HG02571 (cell line): Measurements from ENCODE around the gene OGFOD3.
"Not testable (repeated sequence)": the region's sequence is repeated elsewhere in the genome, so short reads cannot be mapped to it uniquely, and the experiment has no call there.

Experiments
- ATAC-seq: cut with Tn5 transposase; IDR thresholded peaks from one replicate; pipeline ENCODE4 v1.9.1; 2021; ENCODE audit warnings: mild to moderate bottlenecking, moderate library complexity; ENCODE audit not compliant: unreplicated experiment

OGFOD3 gene

GRCh38 chr17:82356845-82357355 is 61.5 kb downstream of the OGFOD3 start:
- ATAC-seq = no peak

GRCh38 chr17:82355770-82356427 is 62.5 kb downstream of the OGFOD3 start:
- ATAC-seq = no peak

- ATAC-seq = no peak
These were observed 63.5 kb downstream of the OGFOD3 start for GRCh38 chr17:82354804-82355308.

- no peak for ATAC-seq
These were observed 64.9 kb downstream of the OGFOD3 start for GRCh38 chr17:82353484-82353883.

GRCh38 chr17:82351713-82352488 is 66.5 kb downstream of the OGFOD3 start:
- peak; percentile 24 for ATAC-seq

GRCh38 chr17:82351254-82351712 is 67.1 kb downstream of the OGFOD3 start:
- ATAC-seq = peak; percentile 41

- ATAC-seq = no peak
These were observed 68.0 kb downstream of the OGFOD3 start for GRCh38 chr17:82350182-82351030.

- no peak for ATAC-seq
These were observed 69.1 kb downstream of the OGFOD3 start for GRCh38 chr17:82349287-82349701.

GRCh38 chr17:82348866-82349265 is 69.5 kb downstream of the OGFOD3 start:
- ATAC-seq = no peak

GRCh38 chr17:82348434-82348833 is 70.0 kb downstream of the OGFOD3 start:
- no peak for ATAC-seq

- ATAC-seq = not testable (repeated sequence)
These were observed 70.4 kb downstream of the OGFOD3 start for GRCh38 chr17:82347994-82348393.

- no peak for ATAC-seq
These were observed 71.8 kb downstream of the OGFOD3 start for GRCh38 chr17:82346342-82347300.

GRCh38 chr17:82345151-82345976 is 73.0 kb downstream of the OGFOD3 start:
- no peak for ATAC-seq

- no peak for ATAC-seq
These were observed 74.0 kb downstream of the OGFOD3 start for GRCh38 chr17:82344175-82344907.

GRCh38 chr17:82343560-82343959 is 74.8 kb downstream of the OGFOD3 start:
- ATAC-seq = no peak

GRCh38 chr17:82342361-82343079 is 75.9 kb downstream of the OGFOD3 start:
- ATAC-seq = no peak
